Neural crest cell (in vitro differentiated cells): ENCODE data around the gene SBF1. TPM values are rescaled to one million over a fixed set of nuclear protein-coding genes. Genes with fewer than 3 reads are reported as not detected.
"Not testable (repeated sequence)": the region's sequence is repeated elsewhere in the genome, so short reads cannot be mapped to it uniquely, and the experiment has no call there.

Source experiments
- DNase-seq: peaks from one replicate; pipeline ENCODE4 v3.0.0; 2021; ENCODE audit warnings: low read depth, mixed read lengths, low spot score
- H3K27ac Mint-ChIP-seq: one replicate; pipeline ENCODE4 v1.8.0; 2021; ENCODE audit warnings: mild to moderate bottlenecking, mixed read lengths; ENCODE audit not compliant: unreplicated experiment
- H3K27me3 Mint-ChIP-seq: 2 replicates; pipeline ENCODE4 v1.8.0; 2021; ENCODE audit warnings: low read depth, mild to moderate bottlenecking, mixed read lengths
- H3K36me3 Mint-ChIP-seq: 2 replicates; pipeline ENCODE4 v1.8.0; 2021; ENCODE audit warnings: low read depth, mild to moderate bottlenecking, mixed read lengths
- H3K4me1 Mint-ChIP-seq: 2 replicates; pipeline ENCODE4 v1.8.0; 2021; ENCODE audit warnings: mixed read lengths
- H3K4me3 Mint-ChIP-seq: one replicate; pipeline ENCODE4 v1.8.0; 2021; ENCODE audit warnings: mild to moderate bottlenecking, mixed read lengths
- H3K9me3 Mint-ChIP-seq: 2 replicates; pipeline ENCODE4 v1.8.0; 2021; ENCODE audit warnings: mixed read lengths
- CTCF ChIP-seq: fragments of 200-600 bp; sonication (generic); conservative IDR thresholded peaks from 2 replicates; pipeline ENCODE4 v1.5.0; 2021; ENCODE audit warnings: antibody characterized with exemption, mild to moderate bottlenecking
- total RNA-seq: library from RNA; stranded (reverse); gene quantifications from 2 replicates; pipeline ENCODE4 v1.2.1, GENCODE V29; 2021

Gene SBF1
- total RNA-seq, 1 donor from 2014 or later: 130 TPM

GRCh38 chr22:50435291-50436014 is 39.4 kb downstream of the SBF1 start:
- Mint-ChIP-seq H3K36me3 (peaks cover 2% of the 10 kb centered on the region), H3K4me1 (no peaks in the 10 kb centered on the region), H3K27ac (no peak overlapping the region), H3K4me3 (peak overlapping the region; percentile 34), H3K9me3 (no peaks in the 10 kb centered on the region), H3K27me3 (no peaks in the 10 kb centered on the region)
- TF ChIP-seq CTCF: no peak
- DNase-seq: no peak

- no peak for DNase-seq
- Mint-ChIP-seq H3K36me3 (peaks cover 2% of the 10 kb centered on the region), H3K9me3 (no peaks in the 10 kb centered on the region), H3K27me3 (no peaks in the 10 kb centered on the region), H3K27ac (no peak overlapping the region), H3K4me1 (no peaks in the 10 kb centered on the region), H3K4me3 (no peak overlapping the region)
- TF ChIP-seq CTCF: no peak
Observed at GRCh38 chr22:50434849-50435248, 40.0 kb downstream of the SBF1 start.

- not testable (repeated sequence) for H3K27ac Mint-ChIP-seq, H3K4me3 Mint-ChIP-seq, H3K36me3 Mint-ChIP-seq, H3K9me3 Mint-ChIP-seq, H3K27me3 Mint-ChIP-seq, H3K4me1 Mint-ChIP-seq, DNase-seq
Observed at GRCh38 chr22:50432877-50433510, 41.8 kb downstream of the SBF1 start.

GRCh38 chr22:50432131-50432876 is 42.5 kb downstream of the SBF1 start:
- no peak for TF ChIP-seq CTCF

GRCh38 chr22:50425179-50425916 is 49.5 kb downstream of the SBF1 start:
- Mint-ChIP-seq H3K36me3 (peaks cover 17% of the 10 kb centered on the region), H3K27ac (no peak overlapping the region), H3K9me3 (no peaks in the 10 kb centered on the region), H3K4me3 (no peak overlapping the region), H3K27me3 (no peaks in the 10 kb centered on the region), H3K4me1 (no peaks in the 10 kb centered on the region)
- no peak for TF ChIP-seq CTCF
- DNase-seq: no peak

More at GRCh38 chr22:50432131-50432876, 42.5 kb downstream of the SBF1 start:
- no peak for DNase-seq
- no peak overlapping the region for H3K27ac Mint-ChIP-seq
- H3K4me3 Mint-ChIP-seq: no peak overlapping the region
- H3K36me3 Mint-ChIP-seq: peaks cover 9% of the 10 kb centered on the region
- H3K27me3 Mint-ChIP-seq: no peaks in the 10 kb centered on the region
- H3K9me3 Mint-ChIP-seq: no peaks in the 10 kb centered on the region
- no peaks in the 10 kb centered on the region for H3K4me1 Mint-ChIP-seq
